ES-I3 (cell line): ENCODE data around the gene PHACTR3.

ENCODE experiments used
- H3K36me3 ChIP-seq: 2 replicates; pipeline ENCODE4 v1.6.1; 2013; ENCODE audit warnings: mild to moderate bottlenecking, low read length, control low read depth, moderate library complexity; ENCODE audit not compliant: insufficient read depth
- H3K4me1 ChIP-seq: 2 replicates; pipeline ENCODE4 v1.6.1; 2013; ENCODE audit warnings: mild to moderate bottlenecking, control low read depth, low read length; ENCODE audit not compliant: insufficient read depth
- H3K9ac ChIP-seq: 2 replicates; pipeline ENCODE4 v1.6.1; 2013; ENCODE audit warnings: low read depth, mild to moderate bottlenecking, low read length, moderate library complexity
- H3K9me3 ChIP-seq: 2 replicates; pipeline ENCODE4 v1.6.1; 2013; ENCODE audit warnings: mild to moderate bottlenecking, low read length, moderate library complexity; ENCODE audit not compliant: control insufficient read depth, insufficient read depth

The PHACTR3 gene

GRCh38 chr20:59650418-59650817, 46.1 kb downstream of the PHACTR3 start:
- Histone ChIP-seq H3K4me1 (no peaks in the 10 kb centered on the region), H3K9me3 (no peaks in the 10 kb centered on the region), H3K36me3 (no peaks in the 10 kb centered on the region), H3K9ac (no peak overlapping the region)

- Histone ChIP-seq H3K4me1 (no peaks in the 10 kb centered on the region), H3K9me3 (no peaks in the 10 kb centered on the region; the same call in 1 of the 2 replicates), H3K9ac (no peak overlapping the region), H3K36me3 (no peaks in the 10 kb centered on the region)
These were observed 48.0 kb downstream of the PHACTR3 start for GRCh38 chr20:59652381-59652780.

DNA sequence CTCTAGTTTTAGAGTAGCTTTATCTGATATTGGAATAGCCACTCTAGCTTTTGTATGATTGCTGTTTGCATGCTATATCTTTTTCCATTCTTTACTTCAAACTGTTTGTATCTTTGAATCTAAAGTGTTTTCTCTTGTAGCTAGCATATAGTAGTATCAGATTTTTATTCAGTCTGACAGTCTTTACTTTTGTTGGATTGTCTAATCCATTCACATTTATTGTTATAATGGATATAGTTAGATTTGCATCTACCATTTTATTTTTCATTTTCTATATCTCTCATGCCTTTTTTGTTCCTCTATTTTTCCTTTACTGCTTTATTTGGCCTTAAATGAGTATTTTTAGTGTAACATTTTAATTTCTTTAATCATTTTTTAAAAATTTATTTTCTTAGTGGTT, 52.1 kb downstream of the PHACTR3 start:
- no peaks in the 10 kb centered on the region for H3K36me3 ChIP-seq
- no peaks in the 10 kb centered on the region; the same call in 1 of the 2 replicates for H3K9me3 ChIP-seq
- no peaks in the 10 kb centered on the region for H3K4me1 ChIP-seq
- no peak overlapping the region for H3K9ac ChIP-seq

DNA sequence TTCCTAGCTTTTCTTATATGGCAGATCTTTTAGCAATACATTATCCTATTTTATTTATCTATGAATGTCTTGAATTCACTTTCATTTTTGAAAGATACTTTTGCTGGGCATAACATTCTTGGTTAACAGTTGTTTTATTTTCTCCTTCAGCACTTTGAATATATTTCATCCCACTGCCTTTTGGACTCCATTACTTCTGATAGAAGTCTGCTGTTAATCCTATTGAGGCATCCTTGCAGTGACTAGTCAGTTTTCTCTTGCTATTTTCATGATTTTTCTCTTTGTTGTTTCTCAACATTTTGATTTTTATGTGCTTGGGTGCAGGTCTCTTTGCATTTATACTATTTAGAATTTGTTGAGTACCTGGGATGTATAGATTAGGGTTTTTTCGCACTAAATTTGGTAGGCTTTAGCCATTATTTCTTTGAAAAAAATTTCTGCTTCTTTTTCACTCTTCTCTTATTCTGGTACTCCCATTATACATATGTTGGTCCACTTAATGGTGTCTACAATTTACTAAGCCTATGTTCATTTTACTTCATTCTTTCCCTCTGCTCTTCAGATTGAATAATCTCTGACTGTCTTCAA, 53.2 kb downstream of the PHACTR3 start:
- Histone ChIP-seq H3K36me3 (no peaks in the 10 kb centered on the region), H3K4me1 (no peaks in the 10 kb centered on the region), H3K9me3 (no peaks in the 10 kb centered on the region; the same call in 1 of the 2 replicates), H3K9ac (no peak overlapping the region)

GRCh38 chr20:59660471-59660870, 56.1 kb downstream of the PHACTR3 start:
- Histone ChIP-seq H3K9ac (no peak overlapping the region), H3K9me3 (no peaks in the 10 kb centered on the region; the same call in 1 of the 2 replicates), H3K36me3 (no peaks in the 10 kb centered on the region), H3K4me1 (no peaks in the 10 kb centered on the region)

DNA sequence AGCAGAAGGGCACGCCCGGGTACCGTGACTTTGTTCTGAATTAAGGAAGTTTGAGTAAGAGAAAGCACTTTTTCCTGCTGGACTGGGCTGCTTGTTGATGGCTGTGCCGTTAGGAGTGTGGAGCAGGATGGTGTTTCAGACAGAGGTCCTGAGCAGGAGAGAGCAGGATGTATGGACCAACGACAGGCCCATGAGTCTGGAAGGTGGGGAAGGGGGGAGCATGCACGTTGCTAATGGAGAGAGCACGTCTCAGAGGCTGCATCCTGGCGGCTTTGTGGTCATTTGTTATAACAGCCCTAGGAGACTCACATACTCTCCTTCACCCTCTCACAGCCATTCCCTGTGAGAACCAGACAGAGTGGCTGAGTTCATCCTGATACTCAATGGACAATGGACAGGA, 56.8 kb downstream of the PHACTR3 start:
- H3K4me1 ChIP-seq, result no peaks in the 10 kb centered on the region
- H3K9ac ChIP-seq, result no peak overlapping the region
- H3K36me3 ChIP-seq, result no peaks in the 10 kb centered on the region
- H3K9me3 ChIP-seq, result no peaks in the 10 kb centered on the region; the same call in 1 of the 2 replicates

- no peaks in the 10 kb centered on the region for H3K4me1 ChIP-seq
- no peak overlapping the region for H3K9ac ChIP-seq
- no peaks in the 10 kb centered on the region for H3K36me3 ChIP-seq
- H3K9me3 ChIP-seq, result no peaks in the 10 kb centered on the region; the same call in 1 of the 2 replicates
These were observed 57.3 kb downstream of the PHACTR3 start for GRCh38 chr20:59661621-59662020.

DNA sequence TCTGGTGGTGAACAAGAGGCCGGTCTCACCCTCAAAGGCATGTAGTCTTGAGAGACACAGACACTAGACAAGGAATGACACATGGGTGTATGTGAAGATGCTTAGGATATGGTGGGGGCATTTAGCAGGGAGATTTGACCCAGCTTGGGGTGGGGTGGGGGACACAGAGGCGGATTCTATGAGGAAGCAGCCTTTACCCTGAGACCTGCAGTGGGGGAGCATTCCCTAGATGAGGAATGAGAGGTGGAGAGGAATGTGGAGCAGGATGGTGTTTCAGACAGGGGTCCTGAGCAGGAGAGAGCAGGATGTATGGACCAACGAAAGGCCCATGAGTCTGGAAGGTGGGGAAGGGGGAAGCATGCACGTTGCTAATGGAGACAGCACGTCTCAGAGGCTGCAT, 57.8 kb downstream of the PHACTR3 start:
- Histone ChIP-seq H3K36me3 (no peaks in the 10 kb centered on the region), H3K9me3 (no peaks in the 10 kb centered on the region; the same call in 1 of the 2 replicates), H3K4me1 (no peaks in the 10 kb centered on the region), H3K9ac (no peak overlapping the region)

GRCh38 chr20:59662856-59663512, 58.6 kb downstream of the PHACTR3 start:
- H3K4me1 ChIP-seq, result no peaks in the 10 kb centered on the region
- no peaks in the 10 kb centered on the region; the same call in 1 of the 2 replicates for H3K9me3 ChIP-seq
- H3K9ac ChIP-seq, result no peak overlapping the region
- no peaks in the 10 kb centered on the region for H3K36me3 ChIP-seq

DNA sequence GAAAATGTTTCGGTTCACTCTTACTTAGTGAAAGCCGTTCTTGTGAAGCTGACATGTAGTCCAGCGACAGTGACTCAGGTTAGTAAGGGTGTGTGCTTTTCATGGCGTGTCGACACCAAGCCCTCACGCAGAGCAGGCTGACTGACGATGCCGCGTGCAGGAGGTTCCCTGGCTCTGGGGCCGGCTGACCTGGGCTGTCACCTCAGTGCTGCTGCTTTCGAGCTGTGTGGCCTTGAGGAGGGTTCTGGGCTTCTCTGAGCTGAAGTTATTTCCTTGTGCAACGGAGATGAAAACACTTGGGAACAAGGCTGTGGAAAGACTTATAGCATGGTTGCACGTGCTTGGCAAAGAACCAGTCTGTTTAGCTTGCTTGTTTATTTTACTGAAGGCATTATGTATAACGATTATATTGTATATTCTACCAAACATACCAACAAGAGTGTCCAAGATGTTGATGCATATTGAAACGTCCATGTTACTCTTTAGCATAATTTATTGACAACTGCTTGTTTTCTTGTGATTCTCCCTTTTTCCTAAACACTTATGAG, 59.2 kb downstream of the PHACTR3 start:
- Histone ChIP-seq H3K4me1 (no peaks in the 10 kb centered on the region), H3K36me3 (no peaks in the 10 kb centered on the region), H3K9me3 (no peaks in the 10 kb centered on the region; the same call in 1 of the 2 replicates), H3K9ac (no peak overlapping the region)

DNA sequence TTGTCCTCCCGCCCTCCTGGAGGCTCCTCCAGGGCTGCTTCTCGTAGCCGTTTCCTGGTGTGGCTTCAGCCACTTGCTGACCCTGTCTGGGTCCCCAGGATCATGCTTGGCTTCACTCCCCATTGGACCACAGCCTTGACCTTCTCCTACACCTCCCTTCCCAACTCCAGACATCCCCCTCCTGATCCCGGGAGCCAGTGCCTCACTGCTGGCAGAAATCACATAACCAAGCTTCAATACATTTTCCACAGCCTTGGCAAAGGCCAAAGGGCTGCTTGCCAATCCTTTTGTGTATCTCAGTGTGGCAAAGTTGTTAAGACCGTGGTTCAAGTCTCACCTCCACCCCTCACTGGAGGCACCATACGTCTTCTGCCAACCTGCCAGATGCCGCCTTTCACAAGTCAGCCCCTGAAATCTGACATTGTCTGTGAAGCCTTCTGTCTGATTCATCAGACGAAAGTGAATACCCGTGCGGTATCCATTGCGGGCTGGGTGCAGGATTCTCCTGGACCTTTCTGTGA, 60.1 kb downstream of the PHACTR3 start:
- Histone ChIP-seq H3K9me3 (no peaks in the 10 kb centered on the region), H3K4me1 (no peaks in the 10 kb centered on the region), H3K9ac (no peak overlapping the region), H3K36me3 (no peaks in the 10 kb centered on the region)

DNA sequence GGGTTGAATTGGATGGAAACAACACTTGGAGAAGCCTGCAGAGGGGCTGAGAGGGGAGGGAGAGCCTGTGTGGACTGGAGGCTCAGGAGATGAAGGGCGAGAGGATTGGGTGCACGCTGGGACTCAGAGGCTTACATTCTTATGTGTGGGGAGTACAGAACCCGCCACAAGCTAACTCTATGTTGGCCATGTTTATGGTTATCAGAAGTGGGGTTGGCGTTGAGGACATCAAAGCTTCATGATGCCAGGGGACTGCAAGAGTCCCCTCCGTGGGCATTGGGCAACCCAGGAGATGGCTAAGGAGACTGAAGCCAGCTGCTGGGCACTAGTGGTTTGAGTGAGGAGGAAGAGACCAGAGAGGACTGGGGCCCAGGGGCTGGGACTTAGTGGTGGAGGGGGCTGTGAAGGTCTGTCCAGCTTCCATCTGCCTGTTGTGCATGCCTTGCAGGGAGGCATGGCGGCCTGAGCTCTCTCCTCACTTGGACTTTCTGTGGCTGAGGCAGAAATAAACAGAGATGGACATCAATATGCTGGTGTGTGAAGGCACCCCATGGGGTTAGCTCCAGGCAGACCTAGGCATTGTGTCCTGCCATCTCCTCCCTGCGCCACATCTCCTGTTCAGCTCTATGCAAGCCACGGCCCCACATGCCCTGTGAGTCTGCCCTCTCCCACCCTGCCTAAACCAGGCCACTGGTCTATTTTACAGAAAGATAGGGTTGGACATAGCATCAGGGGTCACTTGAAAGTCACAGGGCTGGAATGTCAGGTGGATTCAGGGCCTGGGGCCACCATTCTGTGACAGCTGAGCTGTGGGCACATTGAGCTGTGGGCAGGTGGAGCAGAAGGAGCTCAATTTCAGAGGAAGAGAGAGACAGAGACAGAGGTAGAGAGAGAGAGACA, 61.6 kb downstream of the PHACTR3 start:
- Histone ChIP-seq H3K9ac (no peak overlapping the region), H3K36me3 (no peaks in the 10 kb centered on the region), H3K4me1 (no peaks in the 10 kb centered on the region), H3K9me3 (no peaks in the 10 kb centered on the region)

- no peaks in the 10 kb centered on the region for H3K36me3 ChIP-seq
- no peaks in the 10 kb centered on the region for H3K9me3 ChIP-seq
- H3K4me1 ChIP-seq, result no peaks in the 10 kb centered on the region
- no peak overlapping the region for H3K9ac ChIP-seq
These were observed 62.2 kb downstream of the PHACTR3 start for GRCh38 chr20:59666586-59666985.

GRCh38 chr20:59667131-59667530, 62.8 kb downstream of the PHACTR3 start:
- H3K9me3 ChIP-seq, result no peaks in the 10 kb centered on the region
- no peaks in the 10 kb centered on the region for H3K4me1 ChIP-seq
- no peaks in the 10 kb centered on the region for H3K36me3 ChIP-seq
- no peak overlapping the region for H3K9ac ChIP-seq
